ENCODE measurements around the gene PHF11.

GRCh38 chr13:49459580-49459979 lies 36.2 kb upstream of the PHF11 start:
- TF ChIP-seq CTCF (conservative IDR thresholded peaks at IDR 0.05) = no peak
- no peak for TF ChIP-seq ZFX (IDR thresholded peaks at IDR 0.05)
